ENCODE measurements around the gene GLA.

GLA gene

DNA sequence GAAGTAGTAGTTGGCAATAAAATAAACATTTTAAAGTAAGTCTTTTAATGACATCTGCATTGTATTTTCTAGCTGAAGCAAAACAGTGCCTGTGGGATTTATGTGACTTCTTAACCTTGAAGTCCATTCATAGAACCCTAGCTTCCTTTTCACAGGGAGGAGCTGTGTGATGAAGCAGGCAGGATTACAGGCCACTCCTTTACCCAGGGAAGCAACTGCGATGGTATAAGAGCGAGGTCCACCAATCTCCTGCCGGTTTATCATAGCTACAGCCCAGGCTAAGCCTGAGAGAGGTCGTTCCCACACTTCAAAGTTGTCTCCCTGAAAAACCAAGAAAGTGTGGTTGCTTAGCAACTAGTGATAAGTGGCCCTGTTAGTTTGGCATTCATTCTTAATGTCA, 9.9 kb downstream of the GLA start:
- no peak for DNase-seq (ENCODE audit: low read depth in 2 of 2)

DNA sequence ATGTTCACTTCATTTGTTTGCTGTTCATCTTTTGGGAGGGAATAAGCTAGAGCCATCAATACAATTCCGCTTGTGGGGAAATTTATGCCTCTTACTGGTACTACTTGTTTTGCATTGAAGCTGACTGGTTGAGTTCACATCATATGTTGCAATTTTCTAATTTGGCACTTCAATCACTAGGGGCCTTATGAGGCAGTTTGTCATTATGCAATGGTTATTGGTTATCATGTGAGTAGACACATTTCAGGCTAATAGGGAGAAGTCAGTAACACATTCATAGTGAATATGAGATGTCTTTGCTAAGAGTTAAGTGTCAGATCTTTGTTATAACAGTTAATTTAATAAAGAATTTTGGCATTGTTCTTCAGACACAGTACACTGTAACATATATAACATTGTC, 11.9 kb downstream of the GLA start:
- no peak for DNase-seq (ENCODE audit: low read depth in 2 of 2)

DNA sequence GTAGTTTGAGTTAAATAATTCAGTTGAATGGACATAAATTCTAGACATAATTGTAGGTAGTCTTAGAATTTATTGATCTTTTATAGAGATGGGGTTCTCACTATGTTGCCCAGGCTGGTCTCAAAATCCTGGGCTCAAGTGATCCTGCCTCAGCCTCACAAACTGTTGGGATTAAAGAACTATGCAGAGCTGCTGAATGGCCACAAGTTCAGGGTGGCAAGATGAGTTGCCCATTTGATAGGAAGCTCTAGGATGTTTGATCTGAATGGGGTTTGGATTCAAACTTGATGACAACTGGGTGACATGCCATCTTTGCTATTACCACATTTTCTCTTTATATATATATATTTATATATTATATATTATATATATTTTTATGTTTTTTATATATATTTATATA, 13.4 kb downstream of the GLA start:
- no peak for DNase-seq (ENCODE audit: low read depth in 2 of 2)

DNA sequence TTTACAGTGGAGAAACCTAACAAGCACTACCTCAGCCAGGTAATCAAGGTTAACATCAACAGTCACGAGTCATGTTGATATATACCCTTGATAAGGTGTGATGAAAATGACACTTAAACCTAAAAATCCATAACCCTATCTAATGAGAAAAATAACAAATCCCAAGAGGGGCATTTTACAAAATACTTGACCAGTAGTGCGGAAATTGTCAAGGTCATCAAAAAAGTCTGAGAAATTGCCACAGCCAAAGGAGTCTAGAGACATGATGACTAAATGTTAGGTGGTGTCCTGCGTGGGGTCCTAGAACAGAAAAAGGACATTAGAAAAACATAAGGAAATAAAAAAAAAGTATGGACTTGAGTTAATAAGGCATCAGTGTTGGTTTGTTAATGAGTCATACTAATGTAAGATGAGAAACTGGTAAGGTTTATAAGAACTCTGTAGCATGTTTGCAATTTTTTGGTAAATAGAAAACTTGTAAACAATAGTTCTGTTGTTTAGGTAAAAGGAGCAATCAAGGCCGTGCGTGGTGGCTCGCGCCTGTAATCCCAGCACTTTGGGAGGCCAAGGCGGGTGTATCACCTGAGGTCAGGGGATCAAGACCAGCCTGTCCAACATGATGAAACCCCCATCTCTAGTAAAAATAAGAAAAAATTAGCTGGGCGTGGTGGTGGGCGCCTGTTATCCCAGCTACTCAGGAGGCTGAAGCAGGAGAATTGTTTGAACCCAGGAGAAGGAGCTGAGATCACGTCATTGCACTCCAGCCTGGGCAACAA, 14.0 kb downstream of the GLA start:
- DNase-seq (ENCODE audit: low read depth in 2 of 2): no peak

DNA sequence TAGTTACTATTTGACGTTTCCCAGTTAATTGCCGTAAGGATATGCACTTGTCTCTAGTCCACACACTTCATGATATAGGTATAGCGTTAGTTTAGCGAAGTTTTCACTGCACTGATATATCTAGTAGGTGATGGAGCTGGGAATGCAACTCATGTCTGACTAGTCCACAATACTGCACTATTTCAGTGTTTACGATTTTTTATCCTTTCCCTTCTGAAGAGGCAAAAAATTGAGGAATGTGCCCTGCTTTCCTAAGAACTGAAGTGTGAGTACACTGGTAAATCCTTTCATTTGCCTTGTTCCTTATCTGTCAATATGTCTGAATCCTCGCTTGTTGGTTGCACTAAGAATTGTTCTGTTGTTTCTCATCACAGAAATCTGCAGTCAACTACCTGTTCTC, 15.9 kb downstream of the GLA start:
- DNase-seq (ENCODE audit: low read depth in 2 of 2): no peak

DNA sequence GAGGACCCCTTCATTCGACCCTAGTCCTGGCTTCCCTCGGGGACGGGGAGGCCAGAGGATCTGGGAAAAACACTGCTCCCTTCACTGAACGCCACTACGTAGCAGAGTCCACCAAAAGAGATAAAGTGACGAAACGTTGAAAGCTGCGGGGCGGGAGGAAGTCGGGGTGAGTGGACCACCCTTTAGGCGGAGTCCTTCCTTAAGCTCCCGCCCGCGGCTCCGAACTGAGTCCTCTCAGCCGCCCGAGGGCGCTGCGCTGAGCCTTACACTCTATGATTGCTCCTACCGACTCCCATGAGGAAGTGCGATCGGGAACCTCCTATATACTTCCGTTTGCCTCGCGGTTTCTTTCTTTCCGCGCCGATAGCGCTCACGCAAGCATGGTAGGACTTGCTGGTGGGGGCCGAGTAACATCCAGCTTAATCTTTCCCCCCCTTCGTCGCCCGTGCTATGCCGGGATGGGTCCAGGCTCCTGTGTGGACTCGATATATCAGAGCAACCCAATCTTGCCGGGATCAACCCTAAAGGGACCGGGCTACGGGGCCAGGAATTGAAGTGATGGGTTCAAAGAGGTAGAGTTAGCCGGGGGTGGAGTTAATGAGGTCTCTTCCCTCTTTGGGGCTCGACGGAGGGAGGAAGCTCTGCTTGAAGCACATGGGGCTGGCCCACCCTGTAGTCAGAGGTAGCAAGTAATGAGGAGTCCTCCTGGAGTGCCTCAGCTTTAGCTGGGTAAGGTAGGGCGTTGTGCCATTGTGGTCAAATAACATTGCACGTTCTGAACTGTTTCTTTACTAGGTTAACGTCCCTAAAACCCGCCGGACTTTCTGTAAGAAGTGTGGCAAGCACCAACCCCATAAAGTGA, 16.8 kb downstream of the GLA start, which contains the start of gene RPL36A:
Gene RPL36A, plus strand, starts transcription at position 348 of the 862 bp plus-strand sequence. Its CDS starts 33 bp downstream, at position 381.
- DNase-seq (ENCODE audit: low read depth in 2 of 2): peak; percentile 70 to 71

DNA sequence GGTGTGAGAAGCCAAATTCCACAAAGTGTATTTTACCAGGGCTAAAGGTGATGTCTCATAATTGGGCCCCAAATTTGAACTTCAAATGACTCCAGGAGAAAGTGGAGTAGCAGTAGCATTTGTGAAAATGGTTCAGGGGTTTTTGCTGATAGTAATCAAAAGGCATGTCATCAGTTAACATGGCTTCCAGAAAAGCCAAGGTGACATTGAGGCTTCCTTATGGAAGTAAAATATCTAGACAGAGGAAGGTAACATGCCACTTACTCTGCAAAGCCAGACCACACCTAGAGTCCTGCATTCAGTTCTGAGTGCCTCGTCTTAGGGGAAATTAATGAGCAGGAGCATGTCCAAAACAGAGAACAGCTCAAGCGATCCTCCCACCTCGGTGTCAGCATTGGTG, 19.1 kb downstream of the GLA start:
- no peak for DNase-seq (ENCODE audit: low read depth in 2 of 2)

DNA sequence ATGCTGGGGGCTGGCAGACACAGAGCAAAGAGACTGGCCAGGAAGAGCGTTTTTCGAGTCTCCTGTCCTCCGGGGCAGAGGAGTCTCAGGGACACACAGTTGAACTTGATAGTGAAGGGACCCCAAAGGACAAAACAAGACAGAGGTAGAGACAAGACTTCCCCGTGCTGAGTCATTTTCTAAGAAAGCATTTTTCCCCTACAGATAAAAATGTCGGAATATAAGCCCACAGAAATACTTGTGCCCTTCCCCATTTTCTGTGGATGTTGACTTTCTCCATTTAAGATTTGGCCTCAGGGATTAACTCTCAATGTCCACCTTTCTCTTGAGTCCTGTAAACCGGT, 21.2 kb downstream of the GLA start:
- no peak for DNase-seq (ENCODE audit: low read depth in 2 of 2)

DNA sequence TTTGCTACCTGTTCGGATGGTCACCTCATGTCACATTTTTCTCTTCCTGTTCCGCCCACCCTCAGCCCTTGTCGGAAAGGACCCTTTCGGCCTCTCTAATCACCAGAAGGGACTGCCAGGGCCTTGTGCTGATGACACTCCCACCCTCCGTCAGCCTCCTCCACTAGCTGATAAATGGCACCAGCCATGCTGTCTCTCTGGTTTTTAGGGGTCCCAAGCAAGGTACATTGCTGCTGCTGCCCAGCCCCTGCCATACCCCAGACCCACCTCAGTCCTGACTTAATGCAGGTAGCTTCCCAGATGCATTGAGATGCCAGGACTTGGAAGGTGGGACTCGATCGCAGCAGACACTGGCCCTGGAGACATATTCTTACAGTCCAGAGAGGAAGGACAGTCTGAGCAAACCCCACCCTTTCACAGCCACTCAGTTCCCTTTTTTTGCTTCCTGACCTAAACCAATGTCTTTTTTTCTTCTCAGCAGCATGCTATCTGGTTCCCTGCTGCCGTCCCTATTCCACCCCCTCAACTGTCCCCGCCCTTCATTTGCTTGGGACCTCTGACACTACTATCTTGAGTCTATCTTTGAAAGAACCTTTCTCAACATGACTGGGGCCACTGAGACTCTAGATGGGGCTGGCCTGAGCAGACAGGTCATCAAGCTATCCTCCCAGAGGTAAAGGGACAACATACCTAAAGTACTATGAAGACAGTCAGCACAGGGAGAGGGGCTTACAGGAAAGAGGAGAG, 21.8 kb downstream of the GLA start, which contains the start of gene BTK:
Gene BTK, minus strand, starts transcription at position 397 of the 747 bp plus-strand sequence. CDS start 10,907 bp downstream, outside the sequence.
- no peak for DNase-seq (ENCODE audit: low read depth in 2 of 2)

DNA sequence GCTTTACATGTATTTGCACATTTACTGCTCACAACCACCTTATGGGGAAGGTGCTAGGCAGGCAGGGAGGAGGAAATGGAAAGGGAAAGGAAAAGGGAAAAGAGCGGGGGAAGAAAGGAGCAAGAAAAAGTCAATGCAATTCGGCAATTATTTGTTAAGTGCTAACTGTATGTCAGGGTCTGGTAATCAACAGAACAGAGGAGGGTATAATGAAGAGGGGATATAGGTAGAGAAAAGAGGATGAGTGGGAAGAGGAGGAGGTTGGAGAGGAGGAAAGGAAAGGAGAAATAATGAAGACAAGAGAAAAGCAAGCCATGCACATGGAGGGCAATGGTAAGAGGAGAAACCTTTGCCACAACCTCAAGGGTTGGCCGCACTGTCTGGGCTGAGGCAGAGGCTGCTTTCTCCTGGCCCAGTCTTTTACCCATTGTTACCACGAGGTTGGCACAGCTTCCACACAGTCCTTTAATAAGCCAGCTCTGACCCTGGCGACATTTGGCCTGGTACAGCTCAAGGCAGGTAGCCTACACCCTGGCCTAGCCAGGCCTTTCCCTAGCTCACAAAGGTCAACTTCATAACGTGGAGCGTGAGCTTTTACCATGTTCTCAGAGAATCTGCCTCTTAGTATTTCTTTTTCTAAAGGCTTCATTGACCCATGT, 22.6 kb downstream of the GLA start:
- no peak for DNase-seq (ENCODE audit: low read depth in 2 of 2)

DNA sequence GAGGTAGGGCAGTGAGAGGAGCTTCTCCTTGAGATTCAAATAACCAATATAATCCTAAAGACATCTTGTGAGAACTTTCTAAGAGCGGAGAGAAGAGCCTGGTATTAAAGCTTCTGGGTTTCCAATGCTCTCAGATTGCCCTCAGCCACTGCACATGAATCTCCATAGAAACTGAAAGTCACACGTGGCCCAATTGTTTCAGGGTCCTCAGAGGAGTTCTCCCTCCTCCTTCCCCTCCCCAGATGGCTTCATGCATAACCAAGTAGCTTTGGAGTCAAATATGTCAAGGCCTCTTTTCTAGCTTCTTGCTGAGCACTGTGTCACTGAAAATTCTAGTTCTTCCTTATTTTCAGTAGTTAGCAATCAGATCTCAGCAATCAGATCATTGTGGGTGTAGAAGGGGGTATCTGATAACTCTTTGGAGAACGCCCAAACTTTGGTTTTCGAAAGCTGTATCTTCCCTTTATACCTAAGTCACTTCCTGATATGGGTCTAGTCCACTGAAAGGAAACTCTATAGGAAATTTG, 24.0 kb downstream of the GLA start:
- no peak for DNase-seq (ENCODE audit: low read depth in 2 of 2)

DNA sequence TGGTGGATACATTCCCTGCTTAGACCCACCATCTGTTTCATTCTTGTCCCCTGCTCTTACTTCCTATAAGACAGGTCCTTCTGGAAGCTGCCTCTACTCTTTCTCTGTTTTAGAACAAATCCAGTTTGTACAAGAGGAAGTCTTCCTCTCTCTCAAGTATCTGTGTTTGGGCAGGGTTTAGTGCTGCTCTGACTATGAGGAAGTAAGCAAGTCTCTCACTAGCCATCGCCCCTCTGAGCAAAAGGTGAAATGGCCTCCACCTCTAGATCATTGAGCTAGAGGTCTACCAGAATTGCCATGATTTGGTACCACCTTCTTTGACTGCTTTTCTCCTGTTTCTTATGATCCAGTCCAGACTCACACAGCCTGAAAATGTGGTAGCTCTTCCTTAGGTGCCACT, 30.2 kb downstream of the GLA start:
- DNase-seq (ENCODE audit: low read depth in 2 of 2): no peak

DNA sequence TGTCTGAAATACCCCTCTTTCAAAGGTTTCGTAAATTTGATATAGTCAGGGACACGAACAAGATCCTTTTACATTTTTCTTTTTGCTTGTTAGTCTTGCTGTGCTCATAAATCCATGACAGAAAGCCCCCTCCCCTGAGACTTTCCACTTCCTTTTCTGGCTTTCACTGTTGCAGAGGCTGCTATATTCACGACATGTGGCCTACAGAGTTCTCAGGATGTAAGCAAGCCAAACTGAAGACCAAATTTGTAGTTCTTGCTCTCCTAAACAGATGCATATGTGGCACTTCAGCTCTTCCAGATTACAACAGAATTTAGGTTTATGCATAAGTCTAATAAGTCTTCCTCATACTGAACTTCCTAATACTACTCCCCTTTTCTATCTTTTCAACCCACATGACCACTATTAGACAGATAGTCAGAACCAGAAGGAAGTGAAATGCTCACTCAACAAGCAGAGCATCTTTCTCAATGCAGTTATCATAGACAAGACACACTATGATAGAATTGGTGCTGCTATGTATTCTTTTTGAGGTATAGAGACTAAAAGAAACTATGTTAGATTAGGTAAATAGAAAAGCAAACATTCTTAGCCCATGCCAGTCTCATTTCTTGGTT, 36.7 kb downstream of the GLA start:
- no peak for DNase-seq (ENCODE audit: low read depth in 2 of 2)

DNA sequence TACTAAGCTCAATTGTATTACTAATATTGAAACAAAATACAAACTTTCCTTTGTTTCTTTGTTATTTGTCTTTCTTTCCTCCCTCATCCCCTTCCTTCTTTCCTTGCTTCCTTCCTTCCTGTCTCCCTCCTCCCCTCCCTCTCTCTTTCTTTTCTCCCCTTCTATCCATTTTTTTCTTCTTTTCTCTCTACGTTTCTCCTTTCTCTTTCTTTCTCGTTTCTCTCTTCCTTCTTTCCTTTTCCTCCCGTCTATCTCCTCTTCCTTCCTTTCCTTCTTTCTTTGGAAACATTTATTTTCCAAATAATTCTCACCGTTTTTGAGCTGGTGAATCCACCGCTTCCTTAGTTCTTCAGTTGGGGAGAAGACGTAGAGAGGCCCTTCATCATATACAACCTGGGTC, 38.0 kb downstream of the GLA start:
- DNase-seq (ENCODE audit: low read depth in 2 of 2): no peak

DNA sequence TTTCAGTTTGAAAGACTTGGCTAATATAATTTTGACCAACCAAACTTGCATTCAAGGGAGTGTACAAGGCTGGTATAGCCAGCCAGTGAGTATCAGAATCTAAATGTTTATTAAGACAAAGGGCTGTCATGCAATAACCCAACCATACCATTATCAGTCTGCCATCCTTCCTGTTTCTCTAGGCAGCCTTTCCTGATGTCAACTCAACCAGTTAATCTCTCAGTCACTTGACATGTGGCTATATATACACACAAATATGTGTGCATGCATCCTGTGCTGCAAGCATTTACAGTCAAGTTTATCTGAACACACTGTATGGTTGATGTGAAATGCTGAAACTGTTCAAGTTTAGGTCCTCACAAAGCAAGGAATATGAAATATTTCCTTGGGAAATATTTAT, 38.9 kb downstream of the GLA start:
- DNase-seq (ENCODE audit: low read depth in 2 of 2): no peak

DNA sequence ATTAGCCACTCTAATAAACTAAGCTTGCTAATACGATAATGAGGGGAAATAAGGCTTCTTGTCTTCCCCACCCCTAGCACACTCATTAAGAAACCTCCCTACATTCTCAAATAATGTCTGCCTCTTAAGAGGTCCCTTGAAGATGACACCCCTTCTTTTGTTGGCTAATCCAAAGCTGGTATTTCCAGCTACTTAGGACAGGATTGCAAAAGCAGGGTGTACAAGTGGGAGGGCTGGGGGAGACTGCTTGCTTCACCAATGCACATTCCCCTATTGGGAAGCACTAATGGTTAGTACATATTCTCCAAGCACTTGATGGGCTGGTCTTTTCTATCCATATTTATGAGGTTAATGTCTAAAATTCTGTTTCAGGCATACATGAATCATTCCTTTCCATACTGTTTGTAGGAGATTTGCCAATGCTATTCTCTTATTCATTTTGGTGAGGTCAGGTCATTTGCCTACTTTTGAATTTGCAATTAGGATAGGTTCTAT, 42.4 kb downstream of the GLA start:
- no peak for DNase-seq (ENCODE audit: low read depth in 2 of 2)

DNA sequence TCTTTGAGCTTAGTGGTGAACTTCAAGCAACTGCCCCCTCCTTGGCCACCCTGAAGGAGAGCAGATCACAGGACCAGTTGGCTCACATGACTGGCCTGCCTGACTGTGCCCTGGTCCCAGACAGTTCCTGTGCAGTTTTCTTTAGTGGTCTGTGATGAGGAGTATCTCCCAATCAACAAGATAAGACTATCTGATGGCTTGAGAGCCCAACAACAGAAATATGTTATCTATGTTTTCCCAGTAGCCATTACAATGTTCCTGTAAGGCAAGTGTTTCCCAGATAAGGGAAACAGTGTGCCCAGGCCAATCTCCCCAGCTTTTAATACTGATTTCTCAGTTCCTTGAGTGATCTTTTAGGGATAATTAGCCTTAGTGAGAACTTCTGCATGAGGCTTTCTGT, 45.0 kb downstream of the GLA start:
- no peak for DNase-seq (ENCODE audit: low read depth in 2 of 2)

DNA sequence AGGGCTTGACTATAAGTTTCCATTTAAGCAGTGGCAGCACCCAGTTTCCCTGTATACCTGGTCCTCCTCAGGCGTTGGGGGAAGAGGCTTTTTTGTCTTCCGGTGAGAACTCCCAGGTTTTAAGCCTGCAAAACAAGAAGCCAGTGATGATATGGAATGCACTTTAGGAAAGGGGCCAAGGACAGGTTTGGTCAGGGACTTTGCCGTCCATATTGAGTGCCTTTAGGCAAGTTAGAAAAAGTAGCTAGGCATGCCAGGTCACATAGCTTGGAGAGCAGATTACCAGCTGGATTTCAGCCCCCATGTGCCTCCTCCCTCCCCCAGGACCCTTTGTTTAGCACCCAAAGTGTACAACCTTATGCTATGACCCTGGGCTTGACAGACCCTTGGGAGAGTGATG, 45.6 kb downstream of the GLA start:
- DNase-seq (ENCODE audit: low read depth in 2 of 2): no peak

DNA sequence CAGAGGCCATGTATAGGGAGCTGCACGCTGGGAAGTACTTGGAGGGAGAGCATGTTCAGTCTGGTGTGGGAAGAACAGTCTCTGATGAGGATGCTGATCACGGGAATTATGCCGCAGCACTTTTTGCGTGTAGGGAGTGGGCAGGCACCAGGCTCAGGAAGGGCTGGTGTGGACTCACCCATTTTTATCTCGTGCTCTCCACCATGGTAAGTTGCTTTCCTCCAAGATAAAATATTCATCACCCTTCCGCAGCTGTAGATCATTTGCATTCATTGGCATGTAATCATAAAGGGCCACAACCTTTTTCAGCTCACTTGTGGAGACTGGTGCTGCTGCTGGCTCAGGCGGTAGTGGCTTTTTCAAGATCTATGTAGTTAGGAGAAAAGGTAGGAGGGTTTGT, 47.3 kb downstream of the GLA start:
- no peak for DNase-seq (ENCODE audit: low read depth in 2 of 2)

DNA sequence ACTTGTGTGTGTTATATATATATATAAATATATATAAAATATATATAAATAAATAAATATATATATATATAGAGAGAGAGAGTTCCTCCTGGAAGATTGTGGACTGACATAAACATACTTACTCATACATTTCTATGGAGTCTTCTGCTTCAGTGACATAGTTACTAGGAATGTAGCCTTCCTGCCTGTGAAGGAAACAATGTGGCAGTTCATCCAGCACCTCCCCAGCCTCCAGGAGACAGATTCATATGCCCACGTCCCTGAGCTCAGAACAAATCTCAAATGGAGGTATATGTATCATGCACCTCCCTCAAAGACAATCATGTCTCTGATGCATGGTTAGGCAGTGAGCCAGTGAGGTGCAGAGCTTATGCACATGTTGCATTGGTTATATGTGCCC, 47.8 kb downstream of the GLA start:
- no peak for DNase-seq (ENCODE audit: low read depth in 2 of 2)

Data from stimulated activated CD4-positive, alpha-beta T cell treated with anti-CD3 and anti-CD28 coated beads, Interleukin-1b, Interleukin-23, amount 100 ng/mL, for 4 hours (primary cell).